Gastroesophageal sphincter (tissue), 4 donors: ENCODE results near the gene KIF16B. TPM values are rescaled to one million over a fixed set of nuclear protein-coding genes. Genes with fewer than 3 reads are reported as not detected.

Source experiments
- ATAC-seq: fragments of 150-250 bp; one replicate; pipeline ENCODE4 v1.9.1; 2016; ENCODE audit warnings: mild to moderate bottlenecking, moderate library complexity
- H3K27ac ChIP-seq, 4 donors: fragments of 200-600 bp; sonication (generic) in 3 of 4; 1 replicate in 3 of 4; 2 replicates in 1 of 4; pipeline ENCODE4 v1.5.1; 2016 to 2019
- H3K27me3 ChIP-seq: fragments of 200-600 bp; sonication (generic); one replicate; pipeline ENCODE4 v1.5.1; 2019
- H3K36me3 ChIP-seq, 2 donors: fragments of 200-600 bp; sonication (generic); one replicate each; pipeline ENCODE4 v1.5.1; 2019; ENCODE audit warnings: control low read depth in 1 of 2
- H3K4me1 ChIP-seq, 3 donors: fragments of 200-600 bp; sonication (generic); 1 replicate in 2 of 3; 2 replicates in 1 of 3; pipeline ENCODE4 v1.5.1; 2016 to 2019; ENCODE audit warnings: control low read depth in 2 of 3
- H3K4me3 ChIP-seq, 2 donors: fragments of 200-600 bp; sonication (generic); one replicate each; pipeline ENCODE4 v1.5.1; 2019; ENCODE audit warnings: mild to moderate bottlenecking in 1 of 2, moderate library complexity in 1 of 2
- H3K9me3 ChIP-seq, 3 donors: fragments of 200-600 bp; sonication (generic); one replicate each; pipeline ENCODE4 v1.5.1; 2017 to 2019; ENCODE audit warnings: control low read depth in 2 of 3
- CTCF ChIP-seq, 4 experiments: fragments of 200-600 bp in 2 of 4; fragments of 450-650 bp in 2 of 4; sonication (generic) in 1 of 4; IDR thresholded peaks; one replicate each; pipeline ENCODE4 v1.5.1; 2017 to 2019; ENCODE audit warnings: antibody characterized with exemption in 4 of 4, mild to moderate bottlenecking in 2 of 4, moderate library complexity in 2 of 4
- EP300 ChIP-seq: sonication (generic); formaldehyde crosslinking; IDR thresholded peaks from one replicate; pipeline ENCODE4 v1.6.1; 2017; ENCODE audit warnings: antibody characterized with exemption, mild to moderate bottlenecking
- POLR2A ChIP-seq, 2 donors: fragments of 450-650 bp; IDR thresholded peaks; one replicate each; pipeline ENCODE4 v1.6.1; 2017; ENCODE audit warnings: antibody characterized with exemption in 2 of 2, mild to moderate bottlenecking in 2 of 2, moderate library complexity in 1 of 2
- POLR2AphosphoS5 ChIP-seq: sonication (generic); formaldehyde crosslinking; IDR thresholded peaks from one replicate; pipeline ENCODE4 v1.6.1; 2017; ENCODE audit warnings: antibody characterized with exemption
- WGBS, 2 donors: methylation state at CpG; one replicate each; pipeline ENCODE4 v1.1.5; 2018; ENCODE audit warnings: low coverage in 1 of 2; 5-methylcytosine and 5-hydroxymethylcytosine counted together
- total RNA-seq, 4 donors: library from RNA; depleted of rRNA; stranded (reverse); fragments of >200 nt; gene quantifications; one replicate each; pipeline ENCODE4 v1.1.0, GENCODE V29; 2016

Gene KIF16B
- total RNA-seq, 4 donors from 2014 or later: 15.9 to 26.6 (median 22.2) TPM

- Histone ChIP-seq H3K27ac (no peak overlapping the region), H3K4me1 (peaks cover 0 to 19% (median 5%) of the 10 kb centered on the region in 3 donors), H3K9me3 (no peaks in the 10 kb centered on the region), H3K36me3 (peaks cover 0 to 5% of the 10 kb centered on the region in 2 donors), H3K27me3 (no peaks in the 10 kb centered on the region), H3K4me3 (no peak overlapping the region)
- 92 to 100% methylated on average over 1 of the region's 1 CpG for WGBS, 2 donors
- TF ChIP-seq EP300: no peak
- no peak for TF ChIP-seq POLR2AphosphoS5
- TF ChIP-seq CTCF (IDR thresholded peaks at IDR 0.05): no peak
- no peak for TF ChIP-seq POLR2A (IDR thresholded peaks at IDR 0.05)
- no peak for ATAC-seq
Measured at GRCh38 chr20:16455324-16455723, 117.9 kb downstream of the KIF16B start.

- Histone ChIP-seq H3K9me3 (no peaks in the 10 kb centered on the region), H3K4me3 (no peak overlapping the region), H3K27me3 (no peaks in the 10 kb centered on the region), H3K36me3 (peaks cover 0 to 7% of the 10 kb centered on the region in 2 donors), H3K4me1 (no peaks in the 10 kb centered on the region), H3K27ac (no peak overlapping the region)
- WGBS, 2 donors: 44% methylated on average over 1 of the region's 1 CpG; no CpG with 5 or more reads in 1 of the 2 donors
- TF ChIP-seq EP300 (no peak), CTCF (IDR thresholded peaks at IDR 0.05) (no peak), POLR2AphosphoS5 (no peak), POLR2A (IDR thresholded peaks at IDR 0.05) (no peak)
- no peak for ATAC-seq
Measured at GRCh38 chr20:16451982-16452381, 121.3 kb downstream of the KIF16B start.

- H3K36me3 ChIP-seq: peaks cover 0 to 7% of the 10 kb centered on the region in 2 donors
- no peak overlapping the region for H3K4me3 ChIP-seq
- peaks cover 0 to 5% (median 0%) of the 10 kb centered on the region in 3 donors for H3K4me1 ChIP-seq
- ATAC-seq: no peak
- no peak for TF ChIP-seq POLR2AphosphoS5
- TF ChIP-seq POLR2A (IDR thresholded peaks at IDR 0.05): no peak
- TF ChIP-seq CTCF (IDR thresholded peaks at IDR 0.05): no peak
- TF ChIP-seq EP300: no peak
- no peaks in the 10 kb centered on the region for H3K9me3 ChIP-seq
- H3K27ac ChIP-seq: no peak overlapping the region
- H3K27me3 ChIP-seq: no peaks in the 10 kb centered on the region
- 73 to 79% methylated on average over 8 of the region's 8 CpGs for WGBS, 2 donors
Measured at GRCh38 chr20:16451001-16451400, 122.2 kb downstream of the KIF16B start.

- H3K27me3 ChIP-seq: no peaks in the 10 kb centered on the region
- 71 to 92% methylated on average over 1 to 3 of the region's 3 CpGs for WGBS, 2 donors
- no peak overlapping the region for H3K4me3 ChIP-seq
- H3K9me3 ChIP-seq: no peaks in the 10 kb centered on the region
- TF ChIP-seq POLR2A (IDR thresholded peaks at IDR 0.05) (no peak), POLR2AphosphoS5 (no peak), CTCF (IDR thresholded peaks at IDR 0.05) (no peak), EP300 (no peak)
- ATAC-seq: no peak
- H3K27ac ChIP-seq: no peak overlapping the region
- peaks cover 0 to 7% of the 10 kb centered on the region in 2 donors for H3K36me3 ChIP-seq
- peaks cover 0 to 28% (median 0%) of the 10 kb centered on the region in 3 donors for H3K4me1 ChIP-seq
Measured at GRCh38 chr20:16446991-16447390, 126.3 kb downstream of the KIF16B start.

- no peak for ATAC-seq
- Histone ChIP-seq H3K36me3 (peaks cover 0 to 7% of the 10 kb centered on the region in 2 donors), H3K9me3 (no peaks in the 10 kb centered on the region), H3K4me3 (no peak overlapping the region), H3K4me1 (peaks cover 0 to 28% (median 0%) of the 10 kb centered on the region in 3 donors), H3K27me3 (no peaks in the 10 kb centered on the region), H3K27ac (no peak overlapping the region)
- WGBS, 2 donors: 49 to 72% methylated on average over 4 of the region's 4 CpGs
- TF ChIP-seq CTCF (IDR thresholded peaks at IDR 0.05): no peak
- TF ChIP-seq POLR2A (IDR thresholded peaks at IDR 0.05): no peak
- no peak for TF ChIP-seq EP300
- TF ChIP-seq POLR2AphosphoS5: no peak
Measured at GRCh38 chr20:16446246-16446645, 127.0 kb downstream of the KIF16B start.
